Amniotic stem cell (primary cell): ENCODE data around the gene ZNF438.
"Not testable (repeated sequence)": the region's sequence is repeated elsewhere in the genome, so short reads cannot be mapped to it uniquely, and the experiment has no call there.

Experiments used
- DNase-seq: peaks from one replicate; lab custom pipeline; 2025; lab: John Stamatoyannopoulos, UW

The ZNF438 gene

GRCh38 chr10:30943451-30943850, 88.2 kb downstream of the ZNF438 start:
- DNase-seq, result no peak

DNA sequence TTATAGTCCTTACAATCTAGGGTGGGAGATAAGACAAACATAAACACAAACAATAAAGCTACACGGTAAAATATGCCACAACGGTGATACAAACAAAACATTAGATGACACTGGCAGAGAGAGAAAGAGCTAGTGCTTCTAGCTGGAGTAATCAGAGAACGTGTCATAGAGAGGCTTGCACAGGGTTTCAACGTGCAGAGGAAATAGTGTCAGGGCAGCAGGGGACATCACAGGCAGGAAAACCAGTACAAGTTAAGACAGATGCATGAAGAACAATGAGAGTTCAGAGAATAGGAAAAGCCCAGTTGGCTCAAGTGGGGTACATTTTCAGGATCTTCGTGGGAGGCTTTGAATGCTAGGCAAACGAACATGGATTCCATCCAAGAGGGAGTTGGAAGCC, 91.4 kb downstream of the ZNF438 start:
- no peak for DNase-seq

DNA sequence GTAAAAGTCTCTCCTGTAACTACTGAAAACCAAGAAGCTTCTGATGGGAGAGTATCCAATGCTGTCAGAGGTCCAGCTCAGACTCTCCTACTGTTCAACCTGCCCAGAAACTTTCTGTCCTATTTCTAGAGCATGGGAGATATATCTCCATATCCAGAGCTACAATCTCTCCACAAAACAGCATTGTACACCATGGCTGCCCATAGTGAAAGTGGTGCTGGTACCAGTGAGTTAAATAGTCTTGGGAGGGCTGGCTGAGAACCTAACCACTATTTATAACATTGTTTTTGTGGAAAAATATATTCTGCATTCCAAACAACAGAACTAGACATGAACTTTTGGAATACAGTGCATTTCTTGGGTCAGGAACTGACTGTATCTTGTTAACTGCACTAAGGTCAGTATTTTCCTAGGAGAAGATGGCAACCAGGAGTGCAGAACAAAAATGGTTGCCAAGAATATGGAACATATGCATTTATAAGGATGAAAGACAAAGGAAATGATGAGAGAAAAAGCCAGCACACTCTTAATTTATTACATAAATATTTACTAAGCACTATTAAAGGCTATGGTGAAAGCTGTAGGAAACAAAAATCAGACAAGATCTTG, 91.9 kb downstream of the ZNF438 start:
- no peak for DNase-seq

DNA sequence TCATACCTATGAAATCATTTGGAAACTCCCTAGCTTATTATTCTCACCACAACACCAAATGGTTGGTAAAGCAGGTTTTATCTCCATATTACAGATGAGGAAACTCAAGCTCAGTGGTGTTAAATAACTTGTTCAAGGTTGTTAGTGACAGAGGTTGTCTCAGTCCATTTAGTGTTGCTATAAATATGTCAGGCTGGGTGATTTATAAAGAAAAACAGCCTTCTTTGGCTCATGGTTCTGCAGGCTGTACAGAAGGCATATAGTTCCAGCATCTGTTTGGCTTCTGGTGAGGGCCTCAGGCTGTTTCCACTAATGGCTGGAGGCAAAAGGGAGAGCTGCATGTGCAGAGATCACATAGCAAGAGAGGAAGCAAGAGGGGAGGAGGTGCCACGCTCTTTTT, 96.6 kb downstream of the ZNF438 start:
- no peak for DNase-seq

GRCh38 chr10:30931094-30931493, 100.6 kb downstream of the ZNF438 start:
- no peak for DNase-seq

- DNase-seq, result no peak
These were observed 101.7 kb downstream of the ZNF438 start for GRCh38 chr10:30929901-30930520.

DNA sequence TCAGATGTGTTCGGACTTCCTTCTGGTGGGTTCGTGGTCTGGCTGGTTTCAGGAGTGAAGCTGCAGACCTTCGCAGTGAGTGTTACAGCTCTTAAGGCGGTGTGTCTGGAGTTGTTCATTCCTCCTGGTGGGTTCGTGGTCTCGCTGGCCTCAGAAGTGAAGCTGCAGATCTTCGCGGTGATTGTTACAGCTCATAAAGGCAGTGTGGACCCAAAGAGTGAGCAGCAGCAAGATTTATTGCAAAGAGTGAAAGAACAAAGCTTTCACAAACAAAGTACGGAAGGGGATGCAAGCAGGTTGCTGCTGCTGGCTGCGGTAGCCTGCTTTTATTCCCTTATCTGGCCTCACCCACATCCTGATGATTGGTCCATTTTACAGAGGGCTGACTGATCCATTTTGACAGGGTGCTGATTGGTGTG, 102.3 kb downstream of the ZNF438 start:
- not testable (repeated sequence) for DNase-seq

- no peak for DNase-seq
These were observed 102.9 kb downstream of the ZNF438 start for GRCh38 chr10:30928742-30929141.

DNA sequence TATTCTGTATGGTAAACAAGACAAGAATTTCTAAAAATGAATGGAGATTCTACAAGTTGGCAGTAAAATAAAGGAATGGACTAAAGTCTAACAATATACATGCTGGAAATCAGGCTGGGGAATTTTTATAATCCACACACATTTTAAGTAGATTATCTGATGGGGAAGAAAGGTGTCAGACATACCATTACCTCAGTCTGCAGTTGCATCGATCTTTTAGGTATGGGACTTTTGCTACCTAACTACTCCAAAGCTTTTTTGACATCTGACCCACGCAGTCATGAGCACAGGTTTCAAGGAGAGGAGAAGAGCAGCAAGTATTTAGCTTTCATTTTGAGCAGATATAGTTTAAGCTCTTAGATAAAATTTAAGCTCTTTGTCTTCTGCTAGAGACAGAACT, 113.0 kb downstream of the ZNF438 start:
- no peak for DNase-seq

- DNase-seq, result no peak
These were observed 113.9 kb downstream of the ZNF438 start for GRCh38 chr10:30917789-30918188.

GRCh38 chr10:30917067-30917466, 114.6 kb downstream of the ZNF438 start:
- DNase-seq, result no peak

- DNase-seq, result no peak
These were observed 116.5 kb downstream of the ZNF438 start for GRCh38 chr10:30915146-30915545.

DNA sequence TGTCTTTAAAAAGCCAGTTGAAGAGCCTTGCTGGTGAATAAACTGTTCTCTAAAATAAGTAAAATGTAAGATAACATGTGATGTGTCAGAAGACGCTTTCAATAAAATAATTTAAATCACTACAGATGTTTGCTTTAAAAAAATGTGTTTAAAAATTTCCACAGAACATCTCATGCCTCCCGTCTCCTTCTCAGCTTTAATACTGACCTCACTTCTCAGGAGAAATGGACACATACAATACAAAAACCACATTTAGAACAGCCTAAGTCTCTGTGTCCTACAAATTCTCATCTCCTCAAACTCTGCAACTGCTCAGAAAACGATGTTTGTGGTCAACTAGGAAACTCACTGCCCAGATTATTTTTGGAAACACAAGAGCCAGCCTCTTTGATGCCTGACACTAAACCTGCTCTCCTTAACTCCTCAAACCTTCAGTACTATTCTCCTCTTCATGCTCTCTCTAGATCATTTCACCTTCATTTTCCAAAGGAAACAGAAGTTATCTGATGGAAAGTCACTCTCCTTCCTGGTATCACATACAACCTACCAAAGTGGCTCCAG, 120.3 kb downstream of the ZNF438 start:
- no peak for DNase-seq

GRCh38 chr10:30903397-30904138, 128.1 kb downstream of the ZNF438 start:
- no peak for DNase-seq

- DNase-seq, result no peak
These were observed 128.9 kb downstream of the ZNF438 start for GRCh38 chr10:30902621-30903396.

- DNase-seq, result not testable (repeated sequence)
These were observed 130.2 kb downstream of the ZNF438 start for GRCh38 chr10:30901487-30901886.

DNA sequence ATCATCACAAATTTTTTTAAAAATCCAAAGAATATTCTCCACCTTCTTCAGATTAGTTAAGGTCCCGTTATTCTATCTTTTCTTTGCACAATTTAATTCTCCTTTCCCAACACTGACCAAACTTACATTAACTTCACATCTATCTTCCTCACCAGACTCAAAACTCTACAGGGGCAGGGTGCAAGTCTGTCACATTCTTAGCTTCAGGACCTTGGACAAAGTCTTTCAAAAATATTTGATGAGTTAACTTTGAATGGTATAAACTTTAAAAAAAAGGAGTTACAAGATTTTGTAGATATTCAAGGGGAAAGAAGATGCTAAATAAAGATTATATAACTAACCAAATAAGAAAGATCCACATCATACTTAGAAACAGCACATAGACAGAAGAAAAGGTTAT, 132.7 kb downstream of the ZNF438 start:
- no peak for DNase-seq

DNA sequence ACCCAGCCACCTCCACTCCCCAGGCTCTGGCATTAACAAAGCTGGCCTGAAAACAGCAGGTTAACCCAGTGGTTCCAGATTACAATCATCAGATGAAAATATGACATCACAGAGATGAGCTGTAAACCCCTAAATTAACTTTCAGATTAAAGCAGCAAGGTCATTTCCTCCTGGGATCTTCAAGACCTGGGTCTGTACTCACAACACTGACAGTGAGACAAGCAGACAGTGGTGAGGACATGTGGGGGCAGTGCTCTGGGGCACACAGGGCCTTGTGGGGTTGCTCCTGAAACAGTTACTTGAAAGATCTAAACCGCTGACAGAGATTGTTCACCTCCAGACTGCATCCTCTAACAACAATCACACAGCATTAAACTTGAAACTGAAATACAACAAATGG, 134.1 kb downstream of the ZNF438 start:
- no peak for DNase-seq

DNA sequence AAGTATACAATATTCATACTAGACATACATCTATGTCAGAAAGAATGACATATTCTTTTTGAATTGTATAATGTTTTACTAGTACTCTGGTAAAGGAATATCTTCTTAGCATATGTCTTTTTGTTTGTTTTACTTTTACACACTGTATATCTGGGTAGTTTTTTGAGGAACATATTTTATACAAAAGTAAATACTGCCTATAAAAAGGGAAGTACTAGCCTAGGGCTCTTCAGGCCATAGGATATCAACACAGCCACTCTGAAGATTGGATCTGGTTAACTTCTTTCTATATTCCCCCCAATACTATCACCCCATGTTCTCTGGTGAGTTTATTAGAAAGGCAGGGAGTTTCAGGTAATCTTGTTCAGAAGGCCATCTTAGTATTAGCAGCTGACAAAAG, 134.6 kb downstream of the ZNF438 start:
- no peak for DNase-seq

- DNase-seq, result no peak
These were observed 137.4 kb downstream of the ZNF438 start for GRCh38 chr10:30894221-30894620.

- no peak for DNase-seq
These were observed 138.5 kb downstream of the ZNF438 start for GRCh38 chr10:30893208-30893607.

GRCh38 chr10:30887839-30888238, 143.8 kb downstream of the ZNF438 start:
- DNase-seq, result no peak
